Effector CD4-positive, alpha-beta T cell (primary cell): Measurements from ENCODE around the gene LYZL6.
"Not testable (repeated sequence)": the region's sequence is repeated elsewhere in the genome, so short reads cannot be mapped to it uniquely, and the experiment has no call there.

Experiments used
- DNase-seq: peaks from one replicate; pipeline ENCODE4 v3.0.0-alpha.2; 2020

LYZL6 gene

DNA sequence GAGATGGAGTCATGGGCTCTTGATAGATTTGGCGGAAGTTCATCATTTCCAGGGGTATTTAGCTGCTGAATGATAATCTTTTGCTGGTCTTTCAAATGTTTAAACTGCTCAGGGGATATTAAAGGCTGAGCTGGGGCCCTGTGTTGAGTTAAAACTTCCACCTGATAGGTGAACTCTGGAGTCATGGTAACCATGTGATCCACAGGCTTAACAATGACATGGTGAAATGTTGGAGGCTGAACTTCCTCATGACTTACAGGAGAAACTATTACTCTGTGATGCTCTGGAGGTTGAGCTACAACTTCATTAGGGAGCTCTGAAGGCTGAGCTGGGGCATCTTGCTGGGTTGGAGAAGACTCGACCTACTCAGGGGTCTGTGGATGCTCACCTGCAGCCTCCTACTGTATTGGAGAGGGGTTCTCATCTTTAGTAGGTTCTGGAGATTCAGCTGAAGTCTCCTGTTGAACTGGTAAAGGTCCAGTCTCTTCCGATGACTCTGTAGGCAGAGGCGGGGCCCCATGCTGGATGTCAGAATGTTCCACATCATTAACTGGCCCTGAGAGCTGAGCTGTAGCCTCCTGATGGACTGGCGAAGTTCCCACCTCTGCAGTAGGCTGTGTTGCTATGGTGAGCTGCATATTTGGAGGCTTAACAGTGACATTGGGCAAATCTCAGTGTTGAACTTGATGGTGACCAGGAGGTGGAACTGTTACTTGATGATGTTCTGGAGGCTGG, 37.2 kb downstream of the LYZL6 start:
- no peak for DNase-seq

DNA sequence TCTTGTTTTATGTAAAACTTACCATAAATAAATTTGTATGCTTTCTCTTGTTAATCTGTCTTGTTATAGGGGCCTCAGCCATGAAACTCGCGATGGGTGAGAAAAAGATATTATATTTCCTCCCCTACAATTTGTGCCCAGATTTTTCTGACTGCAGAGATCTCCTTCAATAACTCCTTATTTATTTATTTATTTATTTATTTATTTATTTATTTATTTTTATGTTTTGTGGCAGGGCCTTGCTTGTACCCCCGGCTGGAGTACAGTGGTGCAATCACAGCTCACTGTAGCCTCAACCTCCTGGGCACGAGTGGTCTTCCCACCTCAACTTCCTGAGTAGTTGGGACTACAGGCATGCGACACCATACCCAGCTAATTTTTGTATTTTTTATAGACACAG, 40.1 kb downstream of the LYZL6 start:
- DNase-seq: no peak

DNA sequence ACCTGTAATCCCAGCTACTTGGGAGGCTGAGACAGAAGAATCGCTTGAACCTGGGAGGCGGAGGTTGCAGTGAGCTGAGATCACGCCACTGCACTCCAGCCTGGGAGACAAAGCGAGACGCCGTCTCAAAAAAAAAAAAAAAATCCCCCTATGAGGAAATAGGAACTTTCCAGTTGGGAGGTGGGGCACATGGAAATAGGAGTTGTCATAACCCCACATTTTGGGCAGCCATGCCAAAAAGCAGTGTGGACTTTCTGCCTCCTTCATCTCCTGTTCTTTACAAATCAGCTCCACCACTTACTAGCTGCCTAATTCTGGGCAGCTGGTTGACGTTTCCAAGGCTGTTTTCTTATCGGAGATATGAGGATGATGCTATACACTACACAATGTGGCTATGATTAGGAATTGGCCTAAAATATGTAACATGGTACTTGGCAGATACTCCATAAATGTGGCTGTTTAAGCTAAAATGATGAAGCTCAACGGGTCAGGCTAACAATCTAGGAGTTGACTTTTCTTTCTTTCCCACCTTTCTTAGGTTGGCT, 41.8 kb downstream of the LYZL6 start:
- DNase-seq: no peak

DNA sequence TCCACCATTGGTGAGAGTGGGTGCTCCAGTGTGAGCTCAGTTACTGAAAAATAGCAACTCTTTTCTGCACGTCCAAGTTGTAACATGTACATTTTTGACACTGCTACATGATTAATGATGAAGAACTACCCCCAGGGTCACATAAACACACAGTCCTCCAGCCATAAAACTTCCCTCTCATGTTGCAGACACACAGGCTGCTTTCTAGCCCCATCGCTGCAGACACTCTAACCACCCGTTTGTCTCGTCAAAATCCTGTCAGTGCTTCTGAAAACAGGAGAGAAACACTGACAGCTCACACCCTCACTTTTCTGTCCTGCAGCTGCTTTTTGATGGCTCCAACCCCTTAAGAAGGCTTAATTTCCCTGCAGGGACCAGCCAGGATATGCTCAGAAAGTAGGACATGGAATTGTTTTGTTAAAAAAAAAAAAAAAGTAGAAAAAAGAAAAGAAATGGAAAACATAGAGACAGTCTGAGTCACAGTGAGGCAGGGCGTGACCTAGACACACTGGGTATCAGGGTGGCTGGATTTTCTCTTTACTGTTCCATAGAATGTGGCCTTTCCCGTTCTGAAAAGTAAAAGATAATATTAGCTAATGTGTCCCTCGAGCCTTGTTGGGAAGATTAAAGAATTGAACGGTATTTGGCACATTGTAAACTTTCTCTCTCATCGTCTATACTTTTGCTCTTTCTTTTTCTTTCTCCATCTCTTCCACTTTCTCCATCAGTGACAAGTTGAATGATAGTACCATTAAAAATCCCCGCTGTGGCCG, 42.6 kb downstream of the LYZL6 start:
- no peak for DNase-seq

DNA sequence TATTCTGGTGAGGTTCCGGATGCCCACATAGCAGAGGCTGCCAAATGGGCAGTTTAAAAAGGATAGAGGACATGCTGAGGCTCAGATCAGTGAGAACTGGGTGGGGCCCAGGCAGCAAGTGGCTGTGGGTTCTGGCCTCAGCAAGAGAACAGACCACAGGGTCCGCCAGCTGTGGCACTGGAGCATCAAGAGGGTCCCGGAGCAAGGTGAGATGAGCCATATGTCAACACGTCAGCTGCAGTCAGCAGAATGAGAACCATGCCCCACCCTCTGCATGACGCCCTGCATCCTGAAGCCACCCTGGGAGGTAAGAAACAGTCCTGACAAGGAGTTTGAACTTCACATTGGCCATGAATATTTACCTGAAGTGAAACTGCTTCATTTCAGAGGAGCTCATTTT, 43.2 kb downstream of the LYZL6 start:
- no peak for DNase-seq

DNA sequence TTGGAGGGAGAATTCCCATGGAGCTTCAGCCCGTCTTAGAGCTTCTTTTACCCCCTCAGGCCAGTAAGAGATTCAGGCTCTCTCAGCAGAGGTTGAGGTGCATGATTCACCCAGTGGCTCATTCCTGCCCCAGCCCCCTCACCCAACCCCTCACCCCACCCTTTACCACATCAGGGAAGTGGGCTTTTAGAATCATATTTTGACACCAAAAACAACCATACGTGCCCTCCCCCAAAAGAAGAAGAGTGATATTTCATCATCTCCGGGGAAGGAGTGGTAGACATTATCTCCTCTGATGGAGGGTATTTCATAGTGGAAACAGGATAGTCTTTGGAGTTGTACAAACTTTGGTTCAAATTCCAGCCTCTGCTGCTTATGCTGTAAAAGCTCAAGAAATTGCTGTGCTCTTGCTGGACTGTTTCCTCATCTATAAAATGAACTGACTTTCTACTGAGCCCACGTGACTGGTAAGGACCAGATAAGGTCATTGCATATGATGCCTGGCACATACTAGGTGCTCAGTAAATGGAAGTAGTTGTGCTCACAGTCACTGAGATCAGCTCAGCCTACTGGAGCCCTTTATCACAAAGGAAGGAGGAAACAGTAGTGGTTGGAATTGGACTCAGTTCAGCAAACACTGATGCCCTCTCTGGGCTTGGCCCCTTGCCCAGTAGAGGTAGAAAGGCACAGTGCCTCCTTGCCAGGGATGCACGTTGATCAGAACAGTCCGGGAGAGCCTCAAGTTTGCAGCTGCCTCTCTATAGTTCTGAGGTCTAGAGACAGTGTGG, 45.0 kb downstream of the LYZL6 start:
- DNase-seq: no peak

DNA sequence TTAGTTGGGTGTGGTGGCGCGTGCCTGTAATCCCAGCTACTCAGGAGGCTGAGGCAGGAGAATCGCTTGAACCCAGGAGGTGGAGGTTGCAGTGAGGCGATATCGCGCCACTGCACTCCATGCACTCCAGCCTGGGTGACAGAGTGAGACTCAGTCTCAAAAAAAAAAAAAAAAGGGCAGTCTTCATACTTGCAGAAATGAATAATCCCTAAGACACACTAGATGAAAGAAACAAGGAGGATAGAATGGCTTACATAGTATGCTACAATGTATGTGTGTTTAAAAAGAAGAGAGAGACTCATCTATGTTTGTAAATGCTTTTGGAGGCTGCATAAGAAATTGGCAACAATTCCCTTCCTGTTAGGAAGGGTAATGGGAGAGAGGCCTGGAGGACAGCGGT, 45.7 kb downstream of the LYZL6 start:
- not testable (repeated sequence) for DNase-seq

DNA sequence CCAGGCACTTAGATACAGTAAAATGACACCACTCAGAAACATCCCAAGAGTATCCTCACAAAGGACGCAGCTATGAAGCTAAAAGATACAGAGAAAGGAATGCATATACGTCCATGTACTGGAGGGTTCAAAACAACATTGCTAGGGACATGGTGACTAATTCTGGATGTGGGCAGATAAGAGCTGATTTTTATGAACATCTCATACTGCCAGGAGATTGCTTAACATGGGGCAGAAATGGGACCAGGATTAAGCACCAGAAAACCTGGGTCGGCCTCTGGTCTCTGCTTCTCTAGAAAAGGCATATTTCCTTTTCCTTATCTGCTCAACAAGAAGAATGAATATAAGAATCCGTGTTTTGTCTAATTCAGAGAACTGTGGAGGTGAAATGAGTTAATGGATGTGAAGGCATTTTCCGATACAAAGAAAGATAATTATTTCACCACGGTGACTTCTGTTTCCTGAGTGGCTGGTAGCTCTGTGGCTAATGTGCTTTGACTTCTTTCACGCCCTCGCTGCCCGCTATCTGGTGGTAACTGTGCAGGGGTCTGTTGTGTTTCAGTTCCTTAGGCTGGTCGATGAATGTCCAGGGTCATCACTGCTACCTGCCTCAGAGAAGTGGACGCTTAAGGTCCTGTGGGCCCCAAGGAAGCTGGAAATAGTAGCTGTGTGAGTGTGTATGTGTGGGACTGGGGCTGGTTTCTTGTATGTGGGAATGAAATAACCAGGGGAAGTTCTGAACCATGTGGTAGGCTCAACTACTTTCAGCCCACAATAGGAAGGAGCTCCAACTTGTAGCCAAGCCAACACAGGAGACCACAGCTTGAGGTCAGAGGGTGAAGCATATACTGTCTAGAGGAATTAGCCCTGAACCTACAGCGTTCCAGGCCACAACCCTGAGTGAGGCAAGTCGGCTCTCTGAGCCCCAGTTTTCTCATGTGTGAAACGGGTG, 47.6 kb downstream of the LYZL6 start:
- DNase-seq: no peak

DNA sequence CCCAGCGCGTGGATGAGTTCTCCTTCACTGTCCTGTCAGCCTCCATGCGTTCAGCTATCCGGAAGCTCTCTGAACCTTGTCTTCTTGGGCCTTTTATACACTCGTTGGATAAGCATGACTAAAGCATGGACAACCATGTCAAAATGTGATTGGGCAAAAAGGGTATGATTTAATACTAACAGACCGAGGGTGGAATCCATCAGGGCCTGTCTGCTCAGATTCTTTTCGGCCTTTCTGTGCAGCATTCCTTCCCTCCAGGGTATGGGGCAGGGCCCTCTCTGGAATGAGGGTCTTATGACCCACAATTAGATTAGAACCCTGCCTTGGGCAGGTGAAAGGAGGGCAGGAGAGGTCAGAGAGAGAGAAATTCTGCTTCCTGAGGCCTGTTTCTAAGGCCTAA, 49.3 kb downstream of the LYZL6 start:
- DNase-seq: no peak

DNA sequence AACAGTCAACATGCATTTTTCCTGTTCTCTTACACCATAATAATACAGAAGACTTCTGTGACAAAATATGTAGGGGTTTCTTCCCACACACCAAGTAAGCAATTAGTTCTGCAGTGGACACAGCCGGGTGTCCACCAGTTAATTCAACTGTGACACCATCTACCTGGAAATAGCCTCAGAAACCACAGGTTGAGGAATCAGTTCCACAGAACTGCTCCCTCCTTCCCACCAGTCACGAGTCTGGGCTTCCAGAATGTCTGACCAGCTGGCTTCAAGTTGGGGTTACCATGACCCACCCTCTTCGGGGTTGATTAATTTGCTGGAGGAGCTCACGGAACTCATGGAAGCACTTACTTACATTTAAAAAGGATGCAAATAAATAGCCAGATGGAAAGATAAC, 49.8 kb downstream of the LYZL6 start:
- no peak for DNase-seq

DNA sequence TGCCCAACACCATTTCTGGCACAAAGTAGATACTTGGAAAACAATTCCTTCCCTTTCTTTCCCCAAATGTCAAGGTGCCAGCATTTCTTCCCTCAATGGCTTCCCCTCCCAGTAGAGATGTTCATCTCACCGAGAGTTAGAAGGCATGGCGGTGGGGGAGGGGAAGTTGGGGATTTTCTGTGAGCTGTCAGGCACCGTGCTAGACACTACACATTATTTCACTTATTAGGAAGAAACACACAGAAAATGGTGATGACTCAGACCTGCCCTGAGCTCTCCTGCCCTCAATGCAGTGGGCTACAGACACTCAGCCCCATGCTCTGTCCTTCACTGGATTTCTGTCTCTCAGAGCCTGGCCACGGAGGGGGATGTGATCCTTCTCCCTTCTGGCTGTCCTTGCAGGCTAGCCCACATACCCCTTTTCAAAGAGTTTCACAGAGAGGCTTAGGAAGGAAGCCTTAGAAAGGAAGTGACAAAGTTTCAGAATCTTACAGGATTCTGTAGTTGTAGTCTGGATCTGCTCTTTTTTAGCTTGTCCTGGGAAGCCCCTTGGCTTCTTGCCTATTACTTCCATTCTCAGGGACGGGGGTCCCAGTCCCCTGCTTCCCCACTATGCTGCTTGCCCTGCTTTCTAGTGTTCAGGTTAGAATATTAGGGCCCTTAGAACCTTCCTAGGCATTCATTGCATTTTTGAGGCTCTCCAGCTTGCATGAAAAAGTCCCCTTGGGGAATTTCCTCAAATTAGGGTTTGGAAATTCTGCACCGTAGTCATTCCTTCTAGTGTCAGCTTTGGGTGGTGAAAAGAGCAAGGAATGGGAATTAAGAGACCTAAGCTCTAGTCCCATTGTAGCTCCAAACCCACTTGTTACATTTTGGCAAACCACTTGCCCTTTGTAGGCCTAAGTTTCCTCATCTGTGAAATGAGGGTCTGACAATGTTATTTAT, 51.1 kb downstream of the LYZL6 start:
- DNase-seq: peak; percentile 29

DNA sequence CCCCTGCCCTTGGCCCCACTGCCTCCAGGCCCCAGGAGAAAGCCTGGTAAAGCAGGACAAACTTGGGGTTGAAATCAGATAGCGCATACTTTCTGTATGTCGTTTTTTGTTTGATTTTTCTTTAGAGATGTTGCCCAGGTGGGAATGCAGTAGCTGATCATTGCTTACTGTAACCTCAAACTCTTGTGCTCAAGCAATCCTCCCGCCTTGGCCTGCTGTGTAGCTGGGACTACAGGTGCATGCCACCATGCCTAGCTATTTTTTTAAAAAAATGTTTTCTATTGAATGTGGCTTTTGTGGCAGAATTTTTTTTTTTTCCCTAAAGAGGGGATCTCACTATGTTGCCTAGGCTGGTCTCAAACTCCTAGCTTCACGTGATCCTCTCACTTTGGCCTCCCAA, 52.2 kb downstream of the LYZL6 start:
- DNase-seq: no peak

DNA sequence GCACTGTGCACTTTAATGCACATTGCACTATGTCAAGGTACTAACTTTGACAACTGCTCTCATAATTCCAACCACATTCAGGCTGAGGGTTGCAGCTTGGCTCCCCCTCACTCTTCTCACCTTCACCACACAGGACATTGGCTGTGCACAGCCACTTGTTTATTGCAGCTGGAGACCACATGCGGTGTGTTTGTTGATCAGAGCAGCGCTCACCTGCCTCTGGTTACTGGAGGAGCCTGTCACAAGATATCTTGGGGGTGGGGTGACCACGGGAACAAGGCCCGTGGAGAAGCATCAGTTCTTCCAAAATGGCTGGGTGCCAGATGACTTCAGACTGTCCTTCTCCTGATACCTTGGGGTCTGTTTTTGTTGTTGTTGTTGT, 52.7 kb downstream of the LYZL6 start:
- peak; percentile 36 for DNase-seq

DNA sequence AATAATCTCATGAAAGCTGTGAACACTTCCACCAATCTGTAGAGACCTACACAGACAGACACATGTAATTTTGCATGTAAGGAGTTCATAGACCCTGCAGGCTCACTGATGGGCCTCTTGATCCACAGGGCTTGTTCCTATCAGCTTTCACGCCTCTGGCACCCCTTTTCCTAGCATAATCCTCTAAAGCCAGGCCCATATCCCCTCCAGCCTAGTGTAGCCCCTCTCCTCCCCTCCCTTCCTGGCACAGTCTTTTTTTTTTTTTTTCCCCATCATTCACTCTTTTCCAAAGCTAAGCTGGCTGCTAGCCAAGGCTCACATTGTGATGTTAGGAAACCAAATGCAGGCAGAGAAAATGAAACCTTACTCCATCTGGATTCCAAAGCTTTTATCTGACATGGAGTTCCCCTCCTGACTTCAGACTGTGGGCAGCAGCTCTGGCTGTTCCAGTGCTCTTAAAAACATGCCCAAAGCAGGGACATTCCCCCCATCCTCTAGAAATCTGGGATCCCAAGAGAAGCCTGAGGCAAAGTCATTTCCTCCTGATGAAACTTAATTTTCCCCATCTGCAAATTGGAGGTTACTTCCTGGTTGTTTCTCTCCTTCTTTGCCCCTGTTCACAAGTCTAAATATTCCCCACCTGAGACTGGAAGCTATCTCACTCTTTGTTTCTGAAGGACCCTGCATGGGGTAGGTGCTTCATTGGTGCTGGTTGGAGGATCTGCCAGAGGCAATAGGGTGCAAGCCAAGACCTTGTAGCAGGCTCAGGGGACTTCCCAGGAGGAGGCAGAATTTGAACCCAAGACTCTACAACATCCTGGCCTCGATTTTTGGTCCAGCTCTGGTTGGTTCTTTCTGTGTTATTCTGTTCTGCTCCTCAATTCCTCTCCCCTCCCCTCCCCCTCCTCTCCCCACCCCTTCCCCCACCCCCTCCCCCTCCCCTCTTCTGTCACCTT, 53.4 kb downstream of the LYZL6 start:
- DNase-seq: no peak

DNA sequence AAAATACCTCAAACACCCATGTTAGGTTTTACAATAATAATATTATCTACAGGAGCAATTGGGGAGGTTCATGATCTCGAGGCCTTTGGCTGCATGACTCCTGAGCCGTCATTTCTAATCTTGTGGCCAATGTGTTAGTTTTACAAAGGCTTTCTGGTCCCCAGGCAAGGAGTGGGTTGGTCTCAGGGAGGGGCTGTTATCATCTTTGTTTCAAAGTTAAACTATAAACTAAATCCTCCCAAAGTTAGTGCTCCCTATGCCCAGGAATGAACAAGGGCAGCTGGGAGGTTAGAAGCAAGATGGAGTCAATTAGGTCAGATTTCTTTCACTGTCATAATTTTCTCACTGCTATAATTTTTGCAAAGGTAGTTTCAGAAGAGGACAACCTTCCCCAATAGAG, 54.3 kb downstream of the LYZL6 start:
- DNase-seq: no peak
